DOHH2 (cell line): Measurements from ENCODE around the gene WNK1.

Source experiments
- H3F3A ChIP-seq: fragments of 200-600 bp; sonication (generic), shearing (Covaris generic); 2 replicates; pipeline ENCODE4 v1.6.0; 2016; ENCODE audit warnings: antibody characterized with exemption, mild to moderate bottlenecking; ENCODE audit not compliant: control insufficient read depth, insufficient read depth
- H3K27ac ChIP-seq: fragments of 200-600 bp; sonication (generic); 2 replicates; pipeline ENCODE4 v1.5.1; 2014; ENCODE audit warnings: low read depth, mild to moderate bottlenecking, low read length, moderate library complexity
- H3K27me3 ChIP-seq: fragments of 200-600 bp; sonication (generic); 2 replicates; pipeline ENCODE4 v1.6.1; 2014; ENCODE audit warnings: mild to moderate bottlenecking, low read length, mixed read lengths; ENCODE audit not compliant: control insufficient read depth
- H3K36me3 ChIP-seq: fragments of 200-600 bp; sonication (generic); 2 replicates; pipeline ENCODE4 v1.6.1; 2014; ENCODE audit warnings: mild to moderate bottlenecking, low read length, moderate library complexity, mixed read lengths; ENCODE audit not compliant: control insufficient read depth
- H3K4me1 ChIP-seq: fragments of 200-600 bp; sonication (generic); 2 replicates; pipeline ENCODE4 v1.6.1; 2014; ENCODE audit warnings: mild to moderate bottlenecking, low read length, mixed read lengths; ENCODE audit not compliant: control insufficient read depth
- H3K4me2 ChIP-seq: fragments of 200-600 bp; sonication (generic); 2 replicates; pipeline ENCODE4 v1.6.0; 2014; ENCODE audit warnings: mild to moderate bottlenecking, low read length, moderate library complexity
- H3K4me3 ChIP-seq: fragments of 200-600 bp; sonication (generic); 2 replicates; pipeline ENCODE4 v1.5.1; 2014; ENCODE audit warnings: mild to moderate bottlenecking, low read length, mixed read lengths
- H3K79me2 ChIP-seq: fragments of 200-600 bp; sonication (generic); 2 replicates; pipeline ENCODE4 v1.6.1; 2014; ENCODE audit warnings: mild to moderate bottlenecking, low read length, mixed read lengths; ENCODE audit not compliant: control insufficient read depth
- H3K9me2 ChIP-seq: fragments of 200-600 bp; sonication (generic); replicated peaks from 2 replicates; pipeline ENCODE4 v1.6.1; 2014; ENCODE audit warnings: mild to moderate bottlenecking, low read length, mixed read lengths; ENCODE audit not compliant: control insufficient read depth
- H3K9me3 ChIP-seq: fragments of 200-600 bp; sonication (generic); 2 replicates; pipeline ENCODE4 v1.6.1; 2014; ENCODE audit warnings: antibody characterized with exemption, low read length, mixed read lengths; ENCODE audit not compliant: control insufficient read depth, insufficient read depth
- H4K20me1 ChIP-seq: fragments of 200-600 bp; sonication (generic); 2 replicates; pipeline ENCODE4 v1.6.0; 2014; ENCODE audit warnings: low read depth, mild to moderate bottlenecking, antibody characterized with exemption, low read length, moderate library complexity; ENCODE audit not compliant: control insufficient read depth, insufficient read depth
- EZH2phosphoT487 ChIP-seq: fragments of 200-600 bp; sonication (generic); IDR thresholded peaks from 2 replicates; pipeline ENCODE4 v1.6.1; 2017; ENCODE audit warnings: borderline replicate concordance, mild to moderate bottlenecking, antibody characterized with exemption, low read length, moderate library complexity, mixed read lengths
- TF ChIP-seq, protein P1 (sequence below): fragments of 200-600 bp; sonication (generic); IDR thresholded peaks from one replicate; pipeline ENCODE4 v1.5.1; 2014; ENCODE audit warnings: antibody characterized with exemption, mild to moderate bottlenecking, low read depth, low read length; ENCODE audit not compliant: poor library complexity, severe bottlenecking

The WNK1 gene

DNA sequence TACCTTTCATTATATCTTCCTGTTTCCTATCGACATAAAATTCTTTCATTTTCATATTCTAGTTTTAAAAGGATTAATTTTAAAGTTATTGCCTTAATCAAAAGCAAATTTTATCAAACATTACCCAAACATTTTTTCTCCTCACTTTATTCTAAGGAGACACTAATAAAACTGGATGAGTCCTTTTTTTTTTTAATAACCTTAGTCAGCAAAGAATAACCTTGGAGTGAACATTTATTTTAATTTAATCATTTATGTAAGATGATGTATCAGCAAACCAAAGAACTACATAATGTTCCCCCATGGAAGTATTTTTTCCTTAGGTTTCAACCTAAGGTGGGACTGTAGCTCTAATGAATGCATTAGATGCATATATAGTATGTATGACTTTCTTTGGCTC, 113.2 kb downstream of the WNK1 start:
- H3K36me3 ChIP-seq, result peaks cover 72% of the 10 kb centered on the region

DNA sequence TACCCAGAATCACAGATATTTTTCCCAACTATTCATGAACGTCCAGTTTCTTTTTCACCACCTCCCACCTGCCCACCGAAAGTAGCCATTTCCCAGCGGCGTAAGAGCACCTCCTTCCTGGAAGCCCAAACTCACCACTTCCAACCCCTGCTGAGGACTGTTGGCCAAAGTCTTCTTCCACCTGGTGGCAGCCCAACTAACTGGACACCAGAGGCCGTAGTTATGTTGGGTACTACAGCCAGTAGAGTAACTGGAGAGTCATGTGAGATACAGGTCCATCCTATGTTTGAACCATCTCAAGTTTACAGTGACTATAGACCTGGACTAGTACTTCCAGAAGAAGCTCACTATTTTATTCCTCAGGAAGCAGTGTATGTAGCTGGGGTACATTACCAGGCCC, 115.5 kb downstream of the WNK1 start:
- Histone ChIP-seq H3K9me2 (no peaks in the 10 kb centered on the region), H3K4me2 (no peak overlapping the region), H3K27ac (no peak overlapping the region), H3K4me3 (no peak overlapping the region), H3K4me1 (no peaks in the 10 kb centered on the region), H3K27me3 (no peaks in the 10 kb centered on the region), H3F3A (peaks cover 1% of the 10 kb centered on the region; the same call in 1 of the 2 replicates), H3K9me3 (no peaks in the 10 kb centered on the region), H3K36me3 (peaks cover 60% of the 10 kb centered on the region), H3K79me2 (no peaks in the 10 kb centered on the region), H4K20me1 (no peaks in the 10 kb centered on the region)
- TF ChIP-seq, protein P1, sequence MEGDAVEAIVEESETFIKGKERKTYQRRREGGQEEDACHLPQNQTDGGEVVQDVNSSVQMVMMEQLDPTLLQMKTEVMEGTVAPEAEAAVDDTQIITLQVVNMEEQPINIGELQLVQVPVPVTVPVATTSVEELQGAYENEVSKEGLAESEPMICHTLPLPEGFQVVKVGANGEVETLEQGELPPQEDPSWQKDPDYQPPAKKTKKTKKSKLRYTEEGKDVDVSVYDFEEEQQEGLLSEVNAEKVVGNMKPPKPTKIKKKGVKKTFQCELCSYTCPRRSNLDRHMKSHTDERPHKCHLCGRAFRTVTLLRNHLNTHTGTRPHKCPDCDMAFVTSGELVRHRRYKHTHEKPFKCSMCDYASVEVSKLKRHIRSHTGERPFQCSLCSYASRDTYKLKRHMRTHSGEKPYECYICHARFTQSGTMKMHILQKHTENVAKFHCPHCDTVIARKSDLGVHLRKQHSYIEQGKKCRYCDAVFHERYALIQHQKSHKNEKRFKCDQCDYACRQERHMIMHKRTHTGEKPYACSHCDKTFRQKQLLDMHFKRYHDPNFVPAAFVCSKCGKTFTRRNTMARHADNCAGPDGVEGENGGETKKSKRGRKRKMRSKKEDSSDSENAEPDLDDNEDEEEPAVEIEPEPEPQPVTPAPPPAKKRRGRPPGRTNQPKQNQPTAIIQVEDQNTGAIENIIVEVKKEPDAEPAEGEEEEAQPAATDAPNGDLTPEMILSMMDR, result no peak
- no peak for TF ChIP-seq EZH2phosphoT487

More for the DNA sequence above, 113.2 kb downstream of the WNK1 start:
- H3K4me3 ChIP-seq, result no peak overlapping the region
- H3K4me2 ChIP-seq, result no peak overlapping the region
- no peaks in the 10 kb centered on the region for H3K9me2 ChIP-seq
- H3K79me2 ChIP-seq, result no peaks in the 10 kb centered on the region
- H3F3A ChIP-seq, result peaks cover 4% of the 10 kb centered on the region; the same call in 1 of the 2 replicates
- H3K27me3 ChIP-seq, result no peaks in the 10 kb centered on the region
- H4K20me1 ChIP-seq, result no peaks in the 10 kb centered on the region
- no peak overlapping the region for H3K27ac ChIP-seq
- no peaks in the 10 kb centered on the region for H3K4me1 ChIP-seq
- no peaks in the 10 kb centered on the region for H3K9me3 ChIP-seq
- TF ChIP-seq, protein P1, result no peak
- no peak for TF ChIP-seq EZH2phosphoT487

DNA sequence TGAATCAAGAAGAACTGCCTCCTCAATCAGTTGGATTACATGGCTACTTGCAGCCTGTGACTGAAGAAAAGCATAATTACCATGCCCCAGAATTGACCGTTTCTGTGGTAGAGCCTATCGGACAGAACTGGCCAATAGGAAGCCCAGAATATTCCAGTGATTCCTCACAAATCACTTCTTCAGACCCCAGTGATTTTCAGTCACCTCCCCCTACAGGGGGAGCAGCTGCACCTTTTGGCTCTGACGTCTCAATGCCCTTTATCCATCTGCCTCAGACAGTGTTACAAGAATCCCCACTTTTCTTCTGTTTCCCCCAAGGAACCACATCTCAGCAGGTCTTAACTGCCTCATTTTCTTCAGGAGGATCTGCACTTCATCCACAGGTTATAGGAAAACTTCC, 116.3 kb downstream of the WNK1 start:
- Histone ChIP-seq H3F3A (no peaks in the 10 kb centered on the region), H3K4me1 (no peaks in the 10 kb centered on the region), H3K9me3 (no peaks in the 10 kb centered on the region), H4K20me1 (no peaks in the 10 kb centered on the region), H3K36me3 (peaks cover 62% of the 10 kb centered on the region), H3K27ac (no peak overlapping the region), H3K4me3 (no peak overlapping the region), H3K79me2 (no peaks in the 10 kb centered on the region), H3K9me2 (no peaks in the 10 kb centered on the region), H3K27me3 (no peaks in the 10 kb centered on the region), H3K4me2 (no peak overlapping the region)
- no peak for TF ChIP-seq EZH2phosphoT487
- TF ChIP-seq, protein P1, result no peak
